Endothelial cell of umbilical vein (primary cell): Measurements from ENCODE around the gene CMSS1. TPM values are rescaled to one million over a fixed set of nuclear protein-coding genes. Genes with fewer than 3 reads are reported as not detected.

Source experiments
- BruUV-seq: library from RNA; stranded (reverse); fragments of 400-500 nt; replicated peaks from 2 replicates; lab custom pipeline; 2021; lab: Mats Ljungman, UMichigan
- CTCF ChIA-PET: fragments of 300-600, 350-600 bp; sonication (Branson Sonifier 250); formaldehyde crosslinking; loops from one replicate; lab custom pipeline; 2021; ENCODE audit warnings: antibody characterized with exemption, inconsistent platforms; lab: Charles Lee
- POLR2A ChIA-PET: fragments of 300-600, 350-600 bp; sonication (Branson Sonifier 250); formaldehyde crosslinking; loops from one replicate; lab custom pipeline; 2021; ENCODE audit warnings: antibody characterized with exemption, inconsistent platforms; lab: Charles Lee
- DNase-seq: peaks from one replicate; pipeline ENCODE4 v3.0.0-alpha.2; 2011; ENCODE audit warnings: low read depth, low spot score
- FAIRE-seq: peaks from 2 replicates; lab custom pipeline; 2011; peaks lifted over from hg19 to GRCh38; lab: Jason Lieb, UNC
- H2AFZ ChIP-seq: 2 replicates; pipeline ENCODE4 v1.6.0; 2012; ENCODE audit warnings: low read depth, low read length, control low read depth, inconsistent platforms
- H3K27ac ChIP-seq: 2 replicates; pipeline ENCODE4 v1.5.1; 2011; ENCODE audit warnings: low read depth, mild to moderate bottlenecking, control low read depth, low read length, moderate library complexity; ENCODE audit not compliant: insufficient read depth
- H3K27me3 ChIP-seq, 2 experiments: 2 replicates each; pipeline versions ENCODE4 v1.6.0 to v1.6.1; 2011; ENCODE audit warnings: low read length in 2 of 2, mixed read lengths in 1 of 2; ENCODE audit not compliant: control insufficient read depth in 2 of 2, insufficient read depth in 2 of 2
- H3K36me3 ChIP-seq, 2 experiments: 2 replicates in 1 of 2; 3 replicates in 1 of 2; pipeline ENCODE4 v1.5.1; 2011; ENCODE audit warnings: low read length in 2 of 2, mild to moderate bottlenecking in 1 of 2, moderate library complexity in 1 of 2; ENCODE audit not compliant: control insufficient read depth in 2 of 2, insufficient read depth in 2 of 2; ENCODE audit errors: extremely low read depth in 1 of 2
- H3K4me1 ChIP-seq: 3 replicates; pipeline ENCODE4 v1.5.1; 2011; ENCODE audit warnings: mild to moderate bottlenecking, low read length; ENCODE audit not compliant: control insufficient read depth, insufficient read depth; ENCODE audit errors: extremely low read depth
- H3K4me2 ChIP-seq: 2 replicates; pipeline ENCODE4 v1.6.1; 2011; ENCODE audit warnings: low read length, control low read depth, mixed read lengths; ENCODE audit not compliant: insufficient read depth
- H3K4me3 ChIP-seq, 3 experiments: fragments of 200-600 bp in 1 of 3; sonication (generic), shearing (Covaris generic) in 1 of 3; replicated peaks in 1 of 3; 2 replicates each; pipeline ENCODE4 v1.5.1; 2011 to 2016; ENCODE audit warnings: control low read depth in 3 of 3, low read length in 3 of 3, mild to moderate bottlenecking in 2 of 3, inconsistent platforms in 1 of 3, low read depth in 1 of 3, moderate library complexity in 1 of 3; ENCODE audit not compliant: insufficient read depth in 1 of 3
- H3K79me2 ChIP-seq: 2 replicates; pipeline ENCODE4 v1.6.0; 2012; ENCODE audit warnings: low read length, inconsistent platforms; ENCODE audit not compliant: control insufficient read depth, insufficient read depth
- H3K9ac ChIP-seq: replicated peaks from 2 replicates; pipeline ENCODE3; 2011; ENCODE audit warnings: low read length, control low read depth; ENCODE audit not compliant: insufficient read depth; ENCODE audit errors: extremely low read depth
- H3K9me1 ChIP-seq: replicated peaks from 3 replicates; pipeline ENCODE4 v1.6.0; 2011; ENCODE audit warnings: mild to moderate bottlenecking, low read length; ENCODE audit not compliant: control insufficient read depth, insufficient read depth; ENCODE audit errors: extremely low read depth
- H3K9me3 ChIP-seq: replicated peaks from 2 replicates; pipeline ENCODE4 v1.5.1; 2012; ENCODE audit warnings: low read length, inconsistent platforms; ENCODE audit not compliant: control insufficient read depth, insufficient read depth
- H4K20me1 ChIP-seq: replicated peaks from 2 replicates; pipeline ENCODE3; 2011; ENCODE audit warnings: mild to moderate bottlenecking, low read length; ENCODE audit not compliant: control insufficient read depth, insufficient read depth; ENCODE audit errors: extremely low read depth
- EZH2 ChIP-seq: IDR thresholded peaks from 2 replicates; pipeline ENCODE4 v1.6.1; 2012; ENCODE audit warnings: borderline replicate concordance, low read depth, mild to moderate bottlenecking, moderate library complexity, low read length, inconsistent platforms; ENCODE audit not compliant: severe bottlenecking
- FOS ChIP-seq: IDR thresholded peaks from 2 replicates; pipeline ENCODE4 v1.6.1; 2011; ENCODE audit warnings: mild to moderate bottlenecking, low read length, moderate library complexity, borderline replicate concordance; ENCODE audit not compliant: insufficient read depth
- GATA2 ChIP-seq: IDR thresholded peaks from 2 replicates; pipeline ENCODE4 v1.7.0; 2011; ENCODE audit warnings: low read depth, mild to moderate bottlenecking, moderate library complexity, mixed read lengths, low read length; ENCODE audit not compliant: insufficient read length, insufficient read depth
- JUN ChIP-seq: IDR thresholded peaks from 2 replicates; pipeline ENCODE4 v1.6.1; 2011; ENCODE audit warnings: borderline replicate concordance, low read depth; ENCODE audit not compliant: insufficient read length, insufficient read depth
- MYC ChIP-seq: IDR thresholded peaks from one replicate; pipeline ENCODE4 v1.6.1; 2011; ENCODE audit warnings: mild to moderate bottlenecking, low read depth, low read length
- dilution Hi-C: fragments of 300-500 bp; cut with MboI; formaldehyde crosslinking; loops from one replicate; pipeline ENCODE4 v1.15.0; 2019; ENCODE audit warnings: low sequenced_read_pairs; ENCODE audit not compliant: extremely low pct_ligation_motif_present
- intact Hi-C: fragments of 100-400 bp; cut with micrococcal nuclease; formaldehyde crosslinking; loops from one replicate; pipeline ENCODE4 v1.10.0; 2022
- polyA plus RNA-seq, 4 experiments: library from polyadenylated mRNA; depleted of rRNA in 3 of 4; stranded (reverse) in 3 of 4; unstranded in 1 of 4; fragments of >200 nt; gene quantifications; 2 replicates each; pipeline versions ENCODE4 v1.2.1 to v1.2.3, GENCODE V29; 2011 to 2012; ENCODE audit warnings: missing spikeins in 1 of 4
- total RNA-seq: library from RNA; stranded (reverse); gene quantifications from 2 replicates; pipeline ENCODE4 v1.2.3, GENCODE V29; 2021
- TF ChIP-seq, protein P1 (sequence below): IDR thresholded peaks from 2 replicates; pipeline ENCODE4 v1.6.1; 2011; ENCODE audit not compliant: insufficient read depth, insufficient read length

CMSS1 gene
- total and polyA plus RNA-seq, 2 donors (not counting 3 experiments of a cell fraction or from before 2014, with no cell fraction given) = 9.7 to 60.6 TPM

DNA sequence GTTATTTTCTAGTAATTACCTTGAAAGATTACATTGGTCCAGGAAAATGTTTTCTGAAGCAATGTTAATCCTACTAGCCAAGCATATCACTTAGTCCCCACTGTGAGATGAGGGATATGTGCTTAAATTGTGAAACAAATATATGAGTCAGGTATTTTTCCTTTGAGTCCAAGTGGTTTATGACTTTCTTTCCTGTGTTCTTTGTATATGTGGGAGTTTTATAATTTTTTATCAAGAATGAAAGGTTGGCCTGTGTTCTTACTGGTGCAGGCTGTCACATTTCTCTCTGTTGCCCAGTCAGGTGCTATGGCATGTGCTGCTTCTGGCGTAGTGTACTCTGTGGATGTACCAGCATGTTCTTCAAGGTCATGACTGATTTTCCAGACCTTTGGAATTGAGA lies 147.4 kb downstream of the CMSS1 start:
- peak; percentile 77 for FAIRE-seq
- intact Hi-C loops = no loop called here

GRCh38 chr3:99965681-99966408 lies 148.2 kb downstream of the CMSS1 start:
- DNase-seq = no peak
- no TSS peak for BruUV-seq
- dilution Hi-C loops = no loop called here

More for the DNA sequence above, 147.4 kb downstream of the CMSS1 start:
- no peak overlapping the region for H2AFZ ChIP-seq
- no peak overlapping the region for H3K4me3 ChIP-seq
- no peaks in the 10 kb centered on the region for H3K9me3 ChIP-seq
- ChIA-PET POLR2A (no interaction called here), CTCF (no interaction called here)
- no peaks in the 10 kb centered on the region for H3K9me1 ChIP-seq
- no peak overlapping the region for H3K4me2 ChIP-seq
- no peak overlapping the region for H3K27ac ChIP-seq
- H3K36me3 ChIP-seq = no peaks in the 10 kb centered on the region
- H4K20me1 ChIP-seq = no peaks in the 10 kb centered on the region
- no peak overlapping the region for H3K9ac ChIP-seq
- dilution Hi-C loops = no loop called here
- no peaks in the 10 kb centered on the region for H3K79me2 ChIP-seq
- no peaks in the 10 kb centered on the region for H3K27me3 ChIP-seq
- DNase-seq = peak; percentile 78
- no TSS peak for BruUV-seq
- peaks cover 8% of the 10 kb centered on the region for H3K4me1 ChIP-seq
- TF ChIP-seq EZH2 = no peak
- TF ChIP-seq, protein P1, sequence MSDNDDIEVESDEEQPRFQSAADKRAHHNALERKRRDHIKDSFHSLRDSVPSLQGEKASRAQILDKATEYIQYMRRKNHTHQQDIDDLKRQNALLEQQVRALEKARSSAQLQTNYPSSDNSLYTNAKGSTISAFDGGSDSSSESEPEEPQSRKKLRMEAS = no peak
- TF ChIP-seq FOS = peak; percentile 18

More at GRCh38 chr3:99965681-99966408, 148.2 kb downstream of the CMSS1 start:
- Histone ChIP-seq H3K4me3 (no peak overlapping the region), H3K9me3 (no peaks in the 10 kb centered on the region), H4K20me1 (no peaks in the 10 kb centered on the region), H3K9ac (no peak overlapping the region), H3K36me3 (no peaks in the 10 kb centered on the region), H3K27me3 (no peaks in the 10 kb centered on the region), H3K4me2 (no peak overlapping the region), H3K27ac (no peak overlapping the region), H3K4me1 (peaks cover 4% of the 10 kb centered on the region), H3K9me1 (no peaks in the 10 kb centered on the region), H3K79me2 (no peaks in the 10 kb centered on the region), H2AFZ (no peak overlapping the region)
- no peak for TF ChIP-seq FOS
- TF ChIP-seq MYC = no peak
- TF ChIP-seq GATA2 = no peak
- no peak for TF ChIP-seq JUN
- ChIA-PET CTCF (no interaction called here), POLR2A (no interaction called here)
- no peak for FAIRE-seq
- intact Hi-C loops = no loop called here
